ENCODE data around the gene GIT1. TPM values are rescaled to one million over a fixed set of nuclear protein-coding genes. Genes with fewer than 3 reads are reported as not detected.
A peak's percentile ranks its signal among the peaks of the same experiment; 100 is the strongest.

The GIT1 gene
- total RNA-seq, 1 donor from 2014 or later = 28.5 TPM

DNA sequence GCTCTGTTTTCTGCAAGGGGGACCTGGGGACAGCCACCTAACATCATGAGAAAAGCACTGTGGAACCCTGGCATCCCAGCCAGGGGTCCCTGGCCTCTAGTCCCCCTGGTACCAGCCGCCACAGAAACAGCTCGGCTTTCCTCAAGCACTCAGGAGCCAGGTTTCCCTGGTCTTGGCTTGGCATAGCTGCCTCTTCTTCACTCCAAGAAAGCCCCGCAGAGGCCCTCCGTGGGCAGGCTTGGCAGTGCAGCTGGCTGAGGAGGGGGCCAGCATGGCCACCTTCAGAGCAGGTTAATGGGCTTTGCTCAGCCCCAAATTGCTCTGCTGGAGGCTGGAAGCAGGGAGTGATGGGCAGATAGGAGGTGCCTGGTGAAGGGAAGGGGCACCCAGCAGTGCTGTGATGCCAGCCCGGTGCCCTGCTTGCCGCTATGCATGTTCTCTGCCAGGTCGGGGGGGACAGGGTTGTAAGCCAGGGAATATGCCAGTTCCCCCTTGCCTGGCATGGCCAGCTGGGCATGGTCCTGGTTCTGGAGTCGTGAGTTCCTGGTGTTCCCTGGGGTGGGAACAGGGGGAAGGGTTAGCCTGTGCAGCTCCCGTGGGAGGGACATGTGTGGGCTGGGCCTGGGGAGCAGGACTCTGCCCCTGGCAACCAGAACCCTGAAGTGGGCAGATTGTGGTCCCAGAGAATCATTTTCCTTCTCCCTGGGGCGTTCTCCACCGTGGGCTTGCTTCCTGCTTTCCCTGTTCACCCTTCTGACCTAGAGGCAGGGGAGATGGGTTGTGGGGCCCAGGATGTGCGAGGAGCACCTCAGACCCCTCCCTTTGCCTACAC is 6.7 kb upstream of the GIT1 start:
- no peak for DNase-seq
- no peak for ATAC-seq (ENCODE audit: poor library complexity)
- intact Hi-C loops (cut with DNase I) = no loop called here

DNA sequence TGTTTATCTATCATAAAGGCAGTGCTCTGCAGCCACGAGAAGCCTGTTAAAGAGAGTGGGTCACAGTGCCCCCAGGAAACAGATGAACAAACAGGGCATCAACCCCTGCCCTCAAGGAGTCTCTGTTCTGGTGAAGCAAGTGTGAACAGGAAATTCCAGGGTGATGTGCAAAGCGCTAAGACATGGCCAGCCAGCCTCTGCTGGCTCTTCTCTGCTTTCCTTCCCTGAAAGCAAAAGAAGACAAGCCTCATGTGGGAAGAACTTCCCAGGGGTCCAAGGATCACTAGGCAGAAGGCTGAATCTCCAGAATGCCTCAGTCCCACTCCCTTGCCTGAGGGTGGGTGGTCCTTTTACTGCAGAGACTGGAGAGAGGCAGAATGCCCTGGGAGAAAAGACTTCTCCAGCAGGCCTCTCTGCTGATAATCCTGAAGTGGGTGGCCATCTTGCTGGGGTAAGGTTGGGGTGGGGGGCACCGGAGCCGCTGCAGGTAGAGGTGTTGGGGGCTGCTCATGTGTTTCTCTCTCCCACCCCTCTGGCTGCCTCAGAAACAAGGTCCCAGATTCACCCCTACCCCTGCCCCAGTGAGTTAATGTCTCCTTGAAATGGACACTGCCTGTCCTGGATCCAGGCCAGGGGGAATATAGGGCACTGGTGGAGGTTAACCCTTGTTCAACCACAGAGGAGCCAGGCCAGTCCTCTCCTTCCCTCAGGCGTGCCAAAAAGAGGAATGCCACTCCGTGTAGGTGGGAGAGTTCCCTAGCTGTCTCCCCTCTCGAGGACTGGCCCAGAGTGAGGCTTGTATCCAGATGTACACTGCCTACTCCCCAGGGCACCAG is 5.9 kb upstream of the GIT1 start:
- DNase-seq = no peak
- intact Hi-C loops (cut with DNase I) = no loop called here

DNA sequence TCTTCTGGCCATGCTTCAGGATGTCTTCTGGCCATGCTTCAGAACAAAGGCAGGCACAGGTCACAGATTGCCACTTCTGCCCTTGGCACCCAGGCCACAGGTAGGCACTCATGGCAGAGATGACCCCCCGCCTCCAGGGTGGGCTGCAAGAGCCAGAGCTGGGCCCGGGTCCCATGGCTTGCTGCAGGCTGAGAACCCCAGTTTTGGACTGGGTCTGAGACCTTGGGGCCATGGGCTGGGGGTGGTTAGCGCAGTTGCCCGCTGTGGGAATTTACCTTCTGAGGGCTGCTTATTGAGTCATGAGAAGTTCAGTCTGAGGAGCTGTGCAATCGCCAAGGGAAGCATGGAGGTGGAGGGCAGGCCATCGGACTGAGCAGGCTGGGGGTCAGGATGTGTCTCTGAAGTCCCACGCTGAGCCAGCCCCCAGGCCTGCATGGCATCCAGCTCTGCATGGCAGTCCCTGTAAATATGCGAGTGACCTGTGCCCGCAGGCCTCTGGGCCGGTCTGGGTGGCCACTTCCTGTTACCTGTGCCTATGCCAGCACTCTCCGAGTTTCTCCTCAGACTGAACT is 5.2 kb upstream of the GIT1 start:
- ATAC-seq (ENCODE audit: poor library complexity) = no peak
- intact Hi-C loops (cut with DNase I) = no loop called here
- DNase-seq = no peak

More for the DNA sequence above, 5.9 kb upstream of the GIT1 start:
- ATAC-seq (ENCODE audit: poor library complexity) = no peak

DNA sequence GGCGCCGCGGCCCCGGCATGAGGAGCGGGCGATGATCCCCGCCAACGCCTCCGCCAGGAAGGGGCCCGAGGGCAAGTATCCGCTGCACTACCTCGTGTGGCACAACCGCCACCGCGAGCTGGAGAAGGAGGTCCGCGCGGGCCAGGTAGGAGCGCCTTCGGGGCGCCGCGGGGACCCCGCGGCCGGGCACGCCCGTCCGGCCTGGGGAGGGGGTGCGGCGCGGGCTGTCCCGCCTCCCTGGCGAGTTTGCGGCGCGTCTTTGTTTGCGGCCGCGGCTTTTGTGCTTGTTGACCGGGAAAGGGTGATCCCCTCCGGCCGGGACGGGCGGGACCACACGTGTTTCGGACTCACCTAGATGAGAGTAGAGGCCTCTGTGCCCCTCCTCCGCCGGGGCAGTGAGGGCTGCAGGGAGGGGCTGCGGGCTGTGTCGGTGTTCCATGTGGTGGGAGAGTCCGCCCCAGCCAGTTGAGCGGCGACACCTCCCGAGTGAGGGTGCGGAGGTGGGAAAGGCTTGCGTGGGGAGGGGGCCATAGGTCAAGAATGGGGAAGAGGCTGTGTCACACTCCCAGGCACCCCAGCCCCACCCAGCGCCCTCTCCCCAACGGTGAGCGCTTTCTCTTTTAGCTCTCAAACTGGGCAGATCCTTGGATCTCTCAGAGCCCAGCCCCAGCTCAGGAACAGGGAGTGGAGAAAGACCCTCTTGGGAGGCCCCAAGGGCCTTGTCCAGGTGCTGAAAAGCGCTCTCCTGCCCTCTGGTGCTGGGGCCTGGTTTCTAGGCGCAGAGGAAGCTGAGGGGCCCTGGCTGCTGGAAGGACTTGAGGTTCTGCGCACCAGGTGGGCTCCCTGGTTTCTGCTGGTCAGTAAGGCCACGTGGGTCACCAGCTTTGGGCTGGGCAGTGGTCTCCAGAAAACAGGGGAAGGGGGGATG is 4.4 kb upstream of the GIT1 start:
- DNase-seq (no peak), ATAC-seq (ENCODE audit: poor library complexity) (no peak)
- intact Hi-C loops (cut with DNase I) = no loop called here

DNA sequence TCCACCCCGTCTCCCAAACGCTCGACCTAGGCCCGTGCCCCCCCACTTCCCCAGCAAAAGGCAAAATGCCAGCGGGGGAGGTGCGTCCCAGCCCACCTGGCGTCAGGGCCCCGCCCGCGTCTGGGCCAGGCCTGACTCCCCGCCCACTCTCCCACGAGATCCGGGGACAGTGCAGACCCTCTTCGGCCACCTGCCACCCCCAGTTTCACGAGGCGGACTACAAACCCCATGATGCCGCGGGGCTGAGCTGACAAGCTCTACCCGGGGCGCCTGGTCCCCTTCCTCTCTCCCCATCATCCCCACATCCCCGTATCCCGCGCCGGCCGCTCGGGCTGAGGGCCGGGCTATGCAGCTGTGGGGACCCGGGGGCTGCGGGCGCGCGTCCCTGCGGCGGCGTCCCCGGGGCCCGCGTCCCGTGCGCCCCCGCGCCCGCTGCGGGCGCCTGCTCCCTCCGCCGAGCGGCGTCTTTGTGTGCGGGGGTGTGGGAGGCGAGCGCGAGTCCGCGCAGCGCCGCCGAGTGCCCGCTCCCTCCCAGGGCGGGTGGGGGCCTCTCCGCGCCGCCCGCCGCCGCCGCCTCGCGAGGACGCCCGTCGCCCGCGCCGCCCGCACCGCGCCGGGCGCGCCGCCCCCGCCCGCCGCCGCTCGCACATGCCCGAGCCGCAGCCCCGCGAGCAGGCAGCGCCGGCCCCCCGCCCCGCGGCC is 3.6 kb upstream of the GIT1 start, which contains the start of gene ANKRD13B:
Gene ANKRD13B (plus strand): TSS at position 283 of the 702 bp plus-strand sequence. CDS start 490 bp downstream, outside the sequence.
- intact Hi-C loops (cut with DNase I) = no loop called here
- DNase-seq = peak; percentile 74
- peak; percentile 16 for ATAC-seq (ENCODE audit: poor library complexity)

DNA sequence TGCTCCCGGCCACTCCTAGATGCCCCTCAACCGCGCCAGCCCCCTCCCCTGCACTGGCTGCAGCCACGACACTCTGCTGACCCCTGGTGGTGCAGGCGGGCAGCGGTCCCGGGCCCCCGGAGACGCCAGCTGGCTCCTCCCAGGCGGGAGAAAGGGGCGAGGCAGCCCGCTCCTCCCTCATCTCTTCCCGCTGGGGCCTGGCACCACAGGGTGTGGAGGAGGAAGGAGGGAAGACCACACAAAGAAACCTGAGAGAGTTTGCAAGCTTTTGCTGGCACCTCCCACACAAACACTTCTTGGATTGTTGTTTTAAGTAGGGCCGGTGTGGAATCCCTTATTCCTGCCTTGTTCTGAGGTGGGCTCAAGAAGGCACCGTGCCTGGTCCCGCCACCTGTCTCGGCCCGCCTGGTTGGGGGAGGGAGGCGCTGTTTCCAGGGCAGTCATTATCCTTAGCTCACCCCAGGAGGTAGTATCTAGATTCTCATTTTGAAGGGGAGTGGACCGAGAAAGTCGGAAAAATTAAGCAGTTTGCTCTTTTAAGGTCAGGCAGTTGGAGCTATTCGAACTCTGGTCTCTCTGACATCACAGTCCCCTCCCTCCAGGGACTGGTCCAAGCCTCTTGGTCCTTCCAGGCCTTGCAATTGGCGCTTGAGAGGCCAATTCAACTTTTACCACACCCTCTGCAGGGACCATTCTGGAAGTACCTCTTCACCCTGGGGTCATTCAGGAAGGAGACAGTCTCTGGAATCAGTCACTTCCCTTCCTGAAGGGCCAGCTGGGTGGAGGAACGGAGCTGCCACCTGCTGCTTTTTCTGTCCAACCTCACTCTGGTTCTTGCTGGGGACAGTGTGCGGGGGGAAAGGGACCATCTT is 2.5 kb upstream of the GIT1 start:
- ATAC-seq (ENCODE audit: poor library complexity) (peak; percentile 77), DNase-seq (peak; percentile 93)
- intact Hi-C loops (cut with DNase I) = no loop called here

DNA sequence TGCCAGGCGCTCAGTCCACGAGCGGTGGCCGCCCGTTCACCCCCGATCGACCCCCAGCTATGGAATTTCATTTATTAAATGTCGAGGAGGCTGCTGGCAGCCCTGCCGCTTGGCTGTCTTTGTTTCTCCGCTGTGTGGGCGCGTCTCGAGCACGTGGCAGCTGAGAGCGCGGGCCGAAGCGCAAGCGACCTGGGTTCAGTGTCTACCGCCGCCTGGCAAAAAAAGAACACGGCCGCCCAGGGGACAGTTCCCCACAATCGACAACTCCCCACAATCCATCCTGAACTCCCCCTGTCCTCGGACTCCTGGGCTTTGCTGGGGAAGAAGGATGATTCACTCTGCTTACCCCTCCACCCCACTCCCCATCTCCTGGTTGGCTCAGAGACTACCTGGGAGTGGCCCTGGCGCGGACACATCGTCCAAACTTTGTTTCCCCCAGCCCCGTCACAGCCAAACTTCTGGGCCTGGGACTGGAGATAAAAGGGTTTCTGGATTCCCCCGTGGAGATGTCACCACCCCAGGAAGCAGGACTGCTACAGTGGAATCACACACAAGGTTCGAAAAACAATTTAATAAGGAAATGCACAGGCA is 1.8 kb upstream of the GIT1 start:
- DNase-seq = peak; percentile 74
- peak; percentile 3 for ATAC-seq (ENCODE audit: poor library complexity)
- intact Hi-C loops (cut with DNase I) = no loop called here

DNA sequence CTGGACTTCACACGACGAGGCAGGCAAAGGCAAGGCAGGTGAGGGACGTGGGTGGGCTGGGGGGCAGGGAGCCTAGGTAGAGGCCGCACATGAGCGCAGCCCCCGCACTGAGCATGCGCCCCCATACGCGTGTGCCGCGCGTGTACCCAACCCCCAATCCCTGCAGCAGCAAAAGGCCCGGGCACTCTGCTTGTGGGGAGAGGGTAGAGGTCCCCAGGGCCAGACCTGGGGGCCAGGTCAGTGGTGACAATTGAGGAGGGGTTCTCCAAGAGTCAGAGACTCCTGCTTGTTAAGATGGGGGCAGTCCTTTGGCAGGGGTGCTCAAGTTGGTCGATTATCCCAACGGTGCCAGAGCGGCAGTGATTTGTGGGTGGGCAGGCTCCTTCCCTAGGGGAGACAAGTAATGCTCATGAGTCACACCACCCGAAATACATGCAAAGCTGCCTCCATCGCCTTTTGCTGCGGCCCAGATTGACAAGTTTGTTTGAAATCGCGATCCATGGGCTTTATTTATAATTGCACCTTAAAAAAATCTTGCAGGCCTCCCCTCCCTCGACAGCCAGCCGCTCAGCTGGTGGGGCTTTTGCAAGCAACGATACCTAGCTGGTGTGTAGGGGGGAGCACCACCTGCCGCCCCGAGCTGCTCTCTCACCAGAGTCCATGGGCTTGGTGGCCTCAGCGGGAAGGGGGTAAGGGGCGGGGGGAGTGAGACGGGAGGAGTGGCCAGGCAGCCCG is 1.1 kb upstream of the GIT1 start:
- intact Hi-C loops (cut with DNase I) = no loop called here
- DNase-seq (no peak), ATAC-seq (ENCODE audit: poor library complexity) (no peak)

DNA sequence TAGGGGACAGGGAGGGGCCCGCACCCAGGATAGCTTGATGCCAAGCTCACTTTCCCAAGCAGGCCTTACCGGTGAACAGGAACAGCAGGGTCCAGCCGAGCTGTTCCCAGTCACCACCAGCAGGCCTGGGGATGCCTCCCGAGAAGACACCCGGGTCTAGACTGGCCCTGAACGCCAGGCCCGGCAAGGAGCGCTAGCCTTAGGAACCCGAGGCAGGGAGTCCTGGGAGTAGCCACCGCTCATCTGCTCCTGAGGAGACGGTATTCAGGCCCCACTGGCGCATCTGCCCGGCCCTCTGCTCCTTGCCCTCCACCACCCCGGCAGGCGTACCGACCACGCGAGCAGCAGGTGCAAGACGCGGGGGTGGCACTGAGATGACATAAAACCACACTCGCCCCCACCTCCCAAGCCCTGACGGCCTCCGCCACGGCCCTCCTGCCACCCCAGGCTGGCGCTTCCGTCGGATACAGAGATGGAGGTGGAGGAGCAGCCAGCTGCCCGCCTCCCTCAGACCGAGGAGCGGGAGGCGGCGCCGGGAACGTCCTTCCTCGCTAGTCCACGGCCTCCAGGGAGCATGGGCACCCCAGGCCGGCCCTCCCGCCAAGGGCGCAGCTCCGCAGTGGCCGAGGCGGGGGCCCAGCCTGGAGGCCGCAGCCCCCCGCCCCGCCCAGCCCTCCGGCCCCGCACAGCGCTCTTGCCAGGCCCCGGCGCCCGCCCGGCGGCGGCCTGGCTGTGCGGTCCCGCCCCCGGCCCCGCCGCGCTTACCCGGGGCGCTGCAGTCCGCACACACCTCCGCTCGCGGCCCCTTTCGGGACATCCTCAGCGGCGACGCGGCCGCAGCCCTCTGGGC is 661 bp downstream of the GIT1 start:
- no peak for ATAC-seq (ENCODE audit: poor library complexity)
- no peak for DNase-seq
- intact Hi-C loops (cut with DNase I) = no loop called here

DNA sequence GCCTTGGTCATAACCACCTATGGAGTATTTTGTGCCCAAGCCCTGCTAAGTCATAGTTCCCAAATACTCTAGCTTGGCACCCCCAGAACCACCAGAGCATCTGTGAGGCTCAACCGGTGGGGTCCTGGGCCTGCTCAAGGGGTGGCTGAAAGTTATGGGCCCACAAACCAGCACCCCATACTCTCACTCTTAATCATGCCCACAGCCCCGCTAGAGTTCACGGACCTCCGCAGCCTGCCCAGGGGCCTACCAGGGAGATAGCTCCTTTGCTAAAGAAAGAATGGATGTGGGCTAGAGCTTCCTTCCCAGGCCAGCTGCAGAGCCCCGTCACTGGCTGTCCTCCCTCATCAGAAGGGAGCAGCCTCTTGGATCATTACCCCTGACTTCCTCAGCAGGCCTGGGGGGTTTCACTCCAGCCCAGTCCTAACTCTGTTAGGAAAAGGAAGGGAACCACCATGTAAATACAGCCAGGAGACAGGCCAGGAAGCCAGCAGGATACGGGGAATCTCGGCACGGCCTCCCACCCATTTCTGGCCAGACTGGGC is 1.4 kb downstream of the GIT1 start:
- ATAC-seq (ENCODE audit: poor library complexity) (no peak), DNase-seq (no peak)
- intact Hi-C loops (cut with DNase I) = no loop called here

DNA sequence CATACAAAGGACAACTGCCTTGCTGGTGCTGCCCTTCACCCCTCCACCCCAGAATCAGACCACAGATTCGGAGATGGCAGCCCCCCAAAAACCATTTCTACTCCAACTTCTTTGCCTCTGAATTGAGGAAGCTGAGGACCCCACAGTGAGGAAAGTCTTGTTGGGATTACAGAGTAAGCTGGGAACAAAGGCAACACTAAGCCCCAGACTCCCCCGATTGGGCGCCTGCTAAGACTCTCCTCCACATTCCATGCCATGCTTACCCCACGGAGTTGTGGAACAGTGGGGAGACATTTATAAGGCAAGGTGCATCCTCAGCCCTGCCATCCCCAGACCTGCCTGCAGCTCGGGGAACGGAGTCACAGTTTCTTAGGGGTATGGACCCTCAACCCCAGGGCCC is 1.9 kb downstream of the GIT1 start:
- DNase-seq = no peak
- intact Hi-C loops (cut with DNase I) = no loop called here
- no peak for ATAC-seq (ENCODE audit: poor library complexity)

DNA sequence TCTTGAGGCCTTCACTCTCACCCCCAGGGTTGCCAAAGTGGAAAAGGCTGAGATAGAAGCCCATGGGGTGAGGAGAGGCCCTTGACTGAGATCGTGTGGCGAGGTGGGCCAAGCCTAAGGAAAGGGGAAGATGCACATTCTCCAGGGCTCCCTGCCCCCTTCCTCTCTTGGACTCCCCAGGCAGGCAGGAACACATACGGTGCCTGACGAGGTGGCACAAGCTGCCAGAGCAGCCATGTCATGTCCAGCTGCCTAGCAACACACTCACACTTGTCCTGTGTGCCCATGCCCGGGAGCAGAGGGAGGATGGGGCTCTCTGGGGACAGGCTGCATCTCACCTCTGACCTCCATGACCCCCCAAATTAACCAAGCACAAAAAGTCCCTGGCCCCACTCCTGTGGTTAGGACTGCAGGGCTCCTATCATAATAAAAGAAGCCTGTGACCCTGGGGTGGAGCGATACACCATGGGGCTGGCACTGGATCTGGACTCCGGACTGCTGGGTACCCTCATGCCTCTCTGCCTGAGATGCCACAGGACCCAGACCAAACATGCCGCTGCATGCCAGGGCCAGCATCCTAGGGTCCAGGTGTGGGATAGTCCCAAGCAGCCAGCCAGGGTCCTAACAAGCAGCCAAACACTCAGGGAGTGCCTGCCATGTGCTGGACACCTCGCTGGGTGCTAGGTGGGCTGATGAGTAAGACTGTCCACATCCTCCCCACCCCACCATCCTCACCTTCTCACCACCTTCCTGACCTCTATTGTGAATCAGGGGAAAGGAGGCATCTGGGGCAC is 2.6 kb downstream of the GIT1 start:
- intact Hi-C loops (cut with DNase I) = no loop called here
- DNase-seq = no peak
- ATAC-seq (ENCODE audit: poor library complexity) = no peak

DNA sequence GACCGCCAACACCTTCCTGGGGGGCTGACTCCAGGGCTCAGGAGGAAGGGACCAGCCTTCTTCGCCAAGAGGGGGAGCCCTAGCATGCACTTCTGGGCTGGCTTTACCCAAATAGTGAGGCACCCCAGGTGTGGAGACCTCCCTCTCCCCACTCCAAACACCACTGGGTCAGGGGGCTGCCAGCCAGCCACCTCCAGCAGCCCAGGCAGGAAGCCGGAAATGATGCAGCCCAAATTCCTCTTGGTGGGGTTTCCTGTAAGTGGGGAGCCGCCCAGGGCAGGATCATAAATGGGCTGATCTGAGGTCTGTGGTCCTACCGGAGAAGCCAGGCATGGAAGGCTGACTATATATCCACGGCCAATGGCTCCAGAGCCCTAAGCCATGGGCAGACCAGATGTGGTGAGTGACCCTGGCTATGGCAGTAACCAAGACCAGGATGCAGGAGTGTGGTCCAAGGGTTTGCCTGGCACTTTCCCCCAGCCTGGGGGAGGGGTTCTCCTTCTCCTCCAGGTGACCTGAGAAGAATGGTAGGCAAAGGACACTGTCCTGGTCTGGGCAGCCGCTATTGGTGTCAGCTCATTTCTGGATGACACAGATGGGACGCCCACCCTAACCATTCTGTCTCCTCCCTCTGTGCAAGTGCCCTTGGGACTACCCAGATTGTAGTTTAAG is 4.2 kb downstream of the GIT1 start:
- DNase-seq (peak; percentile 56), ATAC-seq (ENCODE audit: poor library complexity) (no peak)
- intact Hi-C loops (cut with DNase I) = no loop called here

All from Right ventricle myocardium superior (tissue), 1 donor.